ENCODE results near the gene NFKBIZ.

Gene NFKBIZ

GRCh38 chr3:101848754-101849713 is at the start of gene NFKBIZ:
Gene NFKBIZ, plus strand, starts transcription at chr3:101849514. Its CDS starts 115 bp downstream, at chr3:101849629.
- DNase-seq = peak; percentile 98

- no peak for DNase-seq
Measured at GRCh38 chr3:101801174-101801573, 48.1 kb upstream of the NFKBIZ start.

- DNase-seq = no peak
Measured at GRCh38 chr3:101802179-101802578, 47.1 kb upstream of the NFKBIZ start.

GRCh38 chr3:101803173-101803782 is 46.0 kb upstream of the NFKBIZ start:
- DNase-seq = peak; percentile 39

GRCh38 chr3:101803939-101804338 is 45.4 kb upstream of the NFKBIZ start:
- no peak for DNase-seq

- no peak for DNase-seq
Measured at GRCh38 chr3:101806491-101806890, 42.8 kb upstream of the NFKBIZ start.

- no peak for DNase-seq
Measured at GRCh38 chr3:101807888-101808287, 41.4 kb upstream of the NFKBIZ start.

- DNase-seq = no peak
Measured at GRCh38 chr3:101809178-101810021, 39.9 kb upstream of the NFKBIZ start.

GRCh38 chr3:101810022-101810418 is 39.3 kb upstream of the NFKBIZ start:
- DNase-seq = no peak

- DNase-seq = no peak
Measured at GRCh38 chr3:101811875-101812274, 37.4 kb upstream of the NFKBIZ start.

GRCh38 chr3:101812895-101813294 is 36.4 kb upstream of the NFKBIZ start:
- no peak for DNase-seq

- DNase-seq = no peak
Measured at GRCh38 chr3:101813817-101814440, 35.4 kb upstream of the NFKBIZ start.

- DNase-seq = no peak
Measured at GRCh38 chr3:101814835-101815234, 34.5 kb upstream of the NFKBIZ start.

GRCh38 chr3:101816215-101817149 is 32.8 kb upstream of the NFKBIZ start:
- no peak for DNase-seq

- no peak for DNase-seq
Measured at GRCh38 chr3:101817992-101818391, 31.3 kb upstream of the NFKBIZ start.

GRCh38 chr3:101819649-101820206 is 29.6 kb upstream of the NFKBIZ start:
- DNase-seq = no peak

GRCh38 chr3:101821503-101821902 is 27.8 kb upstream of the NFKBIZ start:
- DNase-seq = no peak

- DNase-seq = no peak
Measured at GRCh38 chr3:101823525-101823924, 25.8 kb upstream of the NFKBIZ start.

- DNase-seq = no peak
Measured at GRCh38 chr3:101824702-101825101, 24.6 kb upstream of the NFKBIZ start.

- DNase-seq = no peak
Measured at GRCh38 chr3:101825904-101826445, 23.3 kb upstream of the NFKBIZ start.
